ENCODE measurements around the gene RRAS2. TPM values are rescaled to one million over a fixed set of nuclear protein-coding genes. Genes with fewer than 3 reads are reported as not detected.

Gene RRAS2
- total RNA-seq, 4 donors from 2014 or later = 35.5 to 162 (median 77.6) TPM

DNA sequence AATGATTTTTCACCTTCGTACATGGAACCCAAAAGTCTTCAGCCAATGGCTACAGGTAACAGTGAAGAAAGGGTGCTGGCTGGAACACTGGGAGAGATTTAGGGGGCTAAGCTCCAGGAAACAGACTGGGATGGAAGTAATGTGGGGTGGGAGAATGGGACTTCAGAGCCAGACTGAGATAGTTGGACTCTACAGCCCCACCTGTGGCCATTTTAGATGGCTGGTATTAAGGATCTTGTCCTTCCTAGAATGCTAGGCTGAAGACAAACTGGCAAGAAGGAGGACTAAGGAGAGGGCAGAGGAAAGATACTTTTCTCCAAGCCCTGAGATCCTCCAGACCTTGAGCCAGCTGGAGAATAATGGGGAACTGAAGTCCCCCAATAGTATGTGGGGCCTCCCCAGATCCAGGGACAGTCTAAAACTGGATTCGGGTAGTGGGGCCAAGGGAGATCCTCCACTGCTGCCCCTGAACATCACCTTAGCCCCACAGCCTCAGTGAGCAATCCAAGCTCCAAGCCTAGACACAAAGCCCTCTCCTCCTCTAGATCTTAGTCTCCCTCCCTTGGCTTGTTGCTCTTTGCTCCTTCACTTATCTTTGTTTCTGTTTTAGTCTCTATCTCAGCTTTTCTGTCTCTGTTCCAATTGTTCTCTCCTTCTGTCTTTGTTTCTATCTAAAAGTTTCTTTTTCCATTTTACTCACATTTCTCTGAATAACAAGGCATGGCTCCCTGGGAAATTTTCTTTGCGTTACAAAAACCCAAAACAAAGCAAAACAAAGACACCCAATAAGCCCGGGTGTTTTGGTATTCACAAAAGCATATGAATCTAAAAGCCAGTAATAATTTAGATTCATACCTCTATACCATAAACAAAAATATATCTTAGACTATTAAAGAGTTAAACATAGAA, 16.2 kb upstream of the RRAS2 start:
- no peak overlapping the region for H3K4me3 ChIP-seq
- TF ChIP-seq, protein P1, sequence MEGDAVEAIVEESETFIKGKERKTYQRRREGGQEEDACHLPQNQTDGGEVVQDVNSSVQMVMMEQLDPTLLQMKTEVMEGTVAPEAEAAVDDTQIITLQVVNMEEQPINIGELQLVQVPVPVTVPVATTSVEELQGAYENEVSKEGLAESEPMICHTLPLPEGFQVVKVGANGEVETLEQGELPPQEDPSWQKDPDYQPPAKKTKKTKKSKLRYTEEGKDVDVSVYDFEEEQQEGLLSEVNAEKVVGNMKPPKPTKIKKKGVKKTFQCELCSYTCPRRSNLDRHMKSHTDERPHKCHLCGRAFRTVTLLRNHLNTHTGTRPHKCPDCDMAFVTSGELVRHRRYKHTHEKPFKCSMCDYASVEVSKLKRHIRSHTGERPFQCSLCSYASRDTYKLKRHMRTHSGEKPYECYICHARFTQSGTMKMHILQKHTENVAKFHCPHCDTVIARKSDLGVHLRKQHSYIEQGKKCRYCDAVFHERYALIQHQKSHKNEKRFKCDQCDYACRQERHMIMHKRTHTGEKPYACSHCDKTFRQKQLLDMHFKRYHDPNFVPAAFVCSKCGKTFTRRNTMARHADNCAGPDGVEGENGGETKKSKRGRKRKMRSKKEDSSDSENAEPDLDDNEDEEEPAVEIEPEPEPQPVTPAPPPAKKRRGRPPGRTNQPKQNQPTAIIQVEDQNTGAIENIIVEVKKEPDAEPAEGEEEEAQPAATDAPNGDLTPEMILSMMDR (IDR thresholded peaks at IDR 0.05) = no peak
- no peak for TF ChIP-seq POLR2A (IDR thresholded peaks at IDR 0.05)
- no peaks in the 10 kb centered on the region for H3K27me3 ChIP-seq
- no peaks in the 10 kb centered on the region for H3K4me1 ChIP-seq
- no peaks in the 10 kb centered on the region for H3K36me3 ChIP-seq
- H3K27ac ChIP-seq = peak overlapping the region in 3 of 4 donors; percentile 32 to 83 (median 69)
- H3K9me3 ChIP-seq = no peaks in the 10 kb centered on the region
- DNase-seq = no peak

DNA sequence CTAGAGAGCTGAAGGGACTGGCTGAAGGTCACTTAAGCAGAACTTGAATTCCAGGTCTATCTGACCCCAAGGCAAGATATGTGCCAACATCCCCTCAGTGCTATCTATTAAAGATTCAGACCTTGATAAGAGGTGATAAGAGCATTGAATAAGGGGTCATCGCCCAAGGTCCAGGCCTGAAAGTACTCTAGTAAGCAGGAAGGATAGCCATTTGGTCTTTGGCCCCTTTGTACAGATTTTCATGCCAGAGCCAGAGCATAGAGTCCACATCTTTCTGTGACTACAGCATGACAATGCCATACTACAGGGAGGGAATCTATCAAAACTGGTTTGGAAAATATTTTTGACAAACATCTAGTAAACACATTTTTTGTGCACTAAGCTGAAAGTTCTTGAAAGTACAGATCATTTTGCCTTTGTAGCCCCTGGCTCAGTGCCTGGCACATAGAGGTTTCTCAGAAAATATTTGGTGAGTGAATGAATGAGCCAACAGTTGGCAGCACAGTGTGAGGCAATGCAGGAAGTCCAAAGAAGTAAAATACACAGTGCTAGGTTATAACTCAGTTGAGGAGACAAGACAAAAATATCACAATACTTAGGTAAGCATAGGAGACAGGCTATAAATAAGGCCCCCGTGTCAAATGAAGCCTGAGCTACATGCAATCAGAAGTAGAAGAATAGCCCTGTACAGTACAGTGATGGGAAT, 15.1 kb upstream of the RRAS2 start:
- H3K27ac ChIP-seq = peak overlapping the region in 3 of 4 donors; percentile 32 to 83 (median 69)
- H3K36me3 ChIP-seq = no peaks in the 10 kb centered on the region
- no peaks in the 10 kb centered on the region for H3K9me3 ChIP-seq
- TF ChIP-seq, protein P1 (IDR thresholded peaks at IDR 0.05) = no peak
- no peak for TF ChIP-seq POLR2A (IDR thresholded peaks at IDR 0.05)
- no peaks in the 10 kb centered on the region for H3K27me3 ChIP-seq
- H3K4me1 ChIP-seq = no peaks in the 10 kb centered on the region
- no peak overlapping the region for H3K4me3 ChIP-seq
- peak in 1 of 3 donors; percentile 73 for DNase-seq

DNA sequence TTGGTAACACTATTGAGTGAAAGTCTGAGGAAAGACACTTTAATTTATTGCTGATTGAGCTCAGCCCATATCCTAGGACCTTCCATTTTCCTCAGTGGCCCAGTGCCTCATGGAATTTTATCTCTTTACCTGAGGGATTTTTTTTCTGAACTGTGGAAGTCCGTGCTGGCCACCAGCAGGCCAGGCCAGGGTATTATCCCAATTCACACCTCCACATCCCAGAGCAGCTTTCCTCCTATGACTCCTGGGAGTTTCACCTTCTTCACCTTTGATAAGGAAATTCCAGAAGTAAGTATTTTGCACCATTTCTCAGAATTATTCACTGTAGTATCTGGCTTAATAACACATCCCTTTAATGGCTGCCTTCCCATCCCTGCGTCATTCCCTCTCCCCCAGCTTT, 13.0 kb upstream of the RRAS2 start:
- H3K36me3 ChIP-seq = no peaks in the 10 kb centered on the region
- H3K4me1 ChIP-seq = no peaks in the 10 kb centered on the region
- DNase-seq = no peak
- H3K9me3 ChIP-seq = no peaks in the 10 kb centered on the region
- TF ChIP-seq POLR2A (IDR thresholded peaks at IDR 0.05) = no peak
- TF ChIP-seq, protein P1 (IDR thresholded peaks at IDR 0.05) = no peak
- H3K27me3 ChIP-seq = no peaks in the 10 kb centered on the region
- no peak overlapping the region for H3K27ac ChIP-seq
- no peak overlapping the region for H3K4me3 ChIP-seq

DNA sequence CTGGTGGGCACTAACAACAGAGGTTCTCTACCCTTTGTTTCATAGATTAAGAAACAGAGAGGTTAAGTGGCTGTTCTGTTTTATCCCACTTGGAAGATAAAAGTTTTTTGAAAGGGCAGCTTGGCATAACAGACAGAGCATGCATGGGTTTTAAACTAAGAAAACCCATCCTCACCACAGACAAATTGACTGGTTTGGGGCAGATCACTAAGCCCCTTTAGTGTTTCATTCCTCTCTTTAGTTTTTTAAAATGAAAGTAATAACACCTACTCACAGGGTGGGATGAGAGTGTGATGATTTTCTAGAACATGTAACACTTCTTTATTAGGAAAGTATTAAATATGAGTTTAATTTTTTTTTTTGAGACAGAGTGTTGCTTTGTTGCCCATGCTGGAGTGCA, 12.3 kb upstream of the RRAS2 start:
- no peak overlapping the region for H3K4me3 ChIP-seq
- no peak for TF ChIP-seq POLR2A (IDR thresholded peaks at IDR 0.05)
- TF ChIP-seq, protein P1 (IDR thresholded peaks at IDR 0.05) = no peak
- no peaks in the 10 kb centered on the region for H3K9me3 ChIP-seq
- no peak overlapping the region for H3K27ac ChIP-seq
- no peaks in the 10 kb centered on the region for H3K27me3 ChIP-seq
- no peaks in the 10 kb centered on the region for H3K4me1 ChIP-seq
- no peaks in the 10 kb centered on the region for H3K36me3 ChIP-seq
- DNase-seq = no peak

DNA sequence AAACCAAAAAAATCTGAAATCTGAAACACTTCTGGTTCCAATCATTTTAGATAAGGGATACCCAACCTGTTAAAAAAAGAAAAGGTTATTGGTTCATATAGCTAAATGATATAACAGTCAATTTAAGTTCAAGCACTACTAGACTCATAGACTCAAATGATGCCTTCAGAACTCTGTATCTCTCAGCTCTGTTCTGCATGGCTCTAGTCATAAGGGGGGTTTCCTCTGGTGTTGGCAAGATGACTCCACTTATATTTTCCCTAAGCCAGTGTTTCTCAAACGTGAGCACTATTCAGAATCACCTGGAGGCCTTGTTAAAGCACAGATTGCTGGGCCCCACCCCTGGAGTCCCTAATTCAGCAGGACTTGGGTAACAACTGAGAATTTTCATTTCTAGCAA, 11.5 kb upstream of the RRAS2 start:
- H3K4me3 ChIP-seq = no peak overlapping the region
- H3K4me1 ChIP-seq = no peaks in the 10 kb centered on the region
- H3K9me3 ChIP-seq = no peaks in the 10 kb centered on the region
- no peak for DNase-seq
- TF ChIP-seq POLR2A (IDR thresholded peaks at IDR 0.05) = no peak
- TF ChIP-seq, protein P1 (IDR thresholded peaks at IDR 0.05) = no peak
- no peak overlapping the region for H3K27ac ChIP-seq
- no peaks in the 10 kb centered on the region for H3K36me3 ChIP-seq
- no peaks in the 10 kb centered on the region for H3K27me3 ChIP-seq

All from Peyer's patch (tissue), 4 donors.